ENCODE measurements around the gene PTPRN2.

DNA sequence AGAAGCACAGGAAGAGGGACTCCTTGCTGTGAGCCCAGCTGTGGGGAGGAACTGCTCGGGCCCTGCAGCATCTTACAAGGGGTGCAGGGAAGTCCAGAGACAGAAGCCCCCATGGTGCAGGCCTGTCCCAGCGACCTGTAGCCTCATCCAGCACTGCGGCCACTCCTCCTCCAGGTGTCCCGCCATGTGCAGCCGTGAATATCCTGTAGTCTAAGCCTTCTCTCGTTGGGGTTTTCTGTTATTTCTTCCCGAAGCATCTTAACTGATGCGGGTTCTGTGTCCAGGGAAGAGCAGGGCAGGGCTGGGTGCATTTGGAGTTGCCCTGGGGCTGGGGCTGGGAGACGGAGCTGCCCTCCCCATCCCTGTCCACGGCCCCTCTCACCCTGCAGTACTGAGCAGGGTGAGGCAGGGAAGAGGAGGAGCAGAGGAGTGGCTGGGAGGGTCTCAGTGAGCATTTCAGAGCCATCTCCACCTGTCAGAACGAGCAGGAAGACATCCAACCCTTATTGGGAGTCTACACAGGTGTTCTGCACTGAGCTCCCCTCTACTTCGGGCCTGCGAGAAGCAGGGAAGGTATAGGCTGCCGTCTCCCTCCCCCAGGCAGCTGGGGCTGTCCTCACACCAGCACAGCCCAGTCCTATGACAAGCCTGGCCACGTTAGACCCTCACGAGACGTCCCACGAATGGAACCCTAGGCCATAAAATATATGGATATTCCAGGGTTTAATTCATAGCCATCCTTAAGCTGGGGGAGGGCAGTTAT is 756.3 kb downstream of the PTPRN2 start:
- TF ChIP-seq POLR2A (IDR thresholded peaks at IDR 0.05; ENCODE audit: low read depth, low read length) (no peak), EZH2 (IDR thresholded peaks at IDR 0.05; ENCODE audit: borderline replicate concordance, low read depth, low read length, severe bottlenecking) (no peak), POLR2AphosphoS5 (IDR thresholded peaks at IDR 0.05; ENCODE audit: insufficient read depth, low read depth, low read length) (no peak), JUN (IDR thresholded peaks at IDR 0.05; ENCODE audit: borderline replicate concordance, insufficient read depth, insufficient read length, low read depth) (no peak)
- TF ChIP-seq, protein P1, sequence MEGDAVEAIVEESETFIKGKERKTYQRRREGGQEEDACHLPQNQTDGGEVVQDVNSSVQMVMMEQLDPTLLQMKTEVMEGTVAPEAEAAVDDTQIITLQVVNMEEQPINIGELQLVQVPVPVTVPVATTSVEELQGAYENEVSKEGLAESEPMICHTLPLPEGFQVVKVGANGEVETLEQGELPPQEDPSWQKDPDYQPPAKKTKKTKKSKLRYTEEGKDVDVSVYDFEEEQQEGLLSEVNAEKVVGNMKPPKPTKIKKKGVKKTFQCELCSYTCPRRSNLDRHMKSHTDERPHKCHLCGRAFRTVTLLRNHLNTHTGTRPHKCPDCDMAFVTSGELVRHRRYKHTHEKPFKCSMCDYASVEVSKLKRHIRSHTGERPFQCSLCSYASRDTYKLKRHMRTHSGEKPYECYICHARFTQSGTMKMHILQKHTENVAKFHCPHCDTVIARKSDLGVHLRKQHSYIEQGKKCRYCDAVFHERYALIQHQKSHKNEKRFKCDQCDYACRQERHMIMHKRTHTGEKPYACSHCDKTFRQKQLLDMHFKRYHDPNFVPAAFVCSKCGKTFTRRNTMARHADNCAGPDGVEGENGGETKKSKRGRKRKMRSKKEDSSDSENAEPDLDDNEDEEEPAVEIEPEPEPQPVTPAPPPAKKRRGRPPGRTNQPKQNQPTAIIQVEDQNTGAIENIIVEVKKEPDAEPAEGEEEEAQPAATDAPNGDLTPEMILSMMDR (IDR thresholded peaks at IDR 0.05; ENCODE audit: extremely low read depth in 1 of 2, insufficient read depth in 1 of 2, low read depth in 1 of 2, low read length in 2 of 2), result no peak
- TF ChIP-seq, protein P2, sequence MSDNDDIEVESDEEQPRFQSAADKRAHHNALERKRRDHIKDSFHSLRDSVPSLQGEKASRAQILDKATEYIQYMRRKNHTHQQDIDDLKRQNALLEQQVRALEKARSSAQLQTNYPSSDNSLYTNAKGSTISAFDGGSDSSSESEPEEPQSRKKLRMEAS (IDR thresholded peaks at IDR 0.05; ENCODE audit: insufficient read depth, insufficient read length), result no peak

Measured in endothelial cell of umbilical vein (primary cell).